HG03196 (cell line): ENCODE data around the gene ACKR3.

Experiments
- ATAC-seq: cut with Tn5 transposase; IDR thresholded peaks from one replicate; pipeline ENCODE4 v1.9.1; 2021; ENCODE audit not compliant: unreplicated experiment

Gene ACKR3

DNA sequence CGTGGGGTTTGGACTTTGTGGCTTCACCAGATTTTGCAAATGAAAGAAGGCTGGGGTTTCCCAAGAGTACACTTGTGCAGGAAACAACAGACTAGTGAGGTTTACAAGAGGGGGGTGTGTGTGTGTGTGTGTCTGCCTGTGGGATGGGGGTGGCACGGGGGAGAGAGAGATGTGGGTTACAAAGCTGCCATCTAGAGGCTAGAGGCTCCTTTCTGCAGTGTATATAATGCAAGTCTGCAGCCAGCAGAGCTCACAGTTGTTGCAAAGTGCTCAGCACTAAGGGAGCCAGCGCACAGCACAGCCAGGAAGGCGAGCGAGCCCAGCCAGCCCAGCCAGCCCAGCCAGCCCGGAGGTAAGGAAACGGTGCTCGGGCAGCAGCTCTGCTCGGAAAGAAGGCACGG is at the start of gene ACKR3:
Gene ACKR3, plus strand, starts transcription at position 253 of the 401 bp plus-strand sequence. CDS start 10,641 bp downstream, outside the sequence.
- ATAC-seq, result peak; percentile 80

DNA sequence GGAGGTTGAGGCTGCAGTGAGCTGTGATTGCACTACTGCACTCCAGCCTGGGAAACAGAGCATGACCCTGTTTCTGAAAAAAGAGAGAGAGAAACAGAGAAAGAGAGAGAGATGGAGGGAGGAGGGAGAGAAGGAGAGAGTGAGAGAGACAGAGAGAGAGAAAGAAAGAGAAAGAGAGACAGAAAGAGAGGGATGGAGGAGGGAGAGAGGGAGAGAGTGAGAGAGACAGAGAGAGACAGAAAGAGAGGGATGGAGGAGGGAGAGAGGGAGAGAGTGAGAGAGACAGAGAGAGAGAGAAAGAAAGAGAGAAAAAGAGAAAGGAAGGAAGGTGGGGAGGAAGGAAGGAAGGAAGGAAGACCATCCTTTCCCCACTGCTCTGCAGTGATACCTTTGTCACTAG is 48.1 kb upstream of the ACKR3 start:
- no peak for ATAC-seq

DNA sequence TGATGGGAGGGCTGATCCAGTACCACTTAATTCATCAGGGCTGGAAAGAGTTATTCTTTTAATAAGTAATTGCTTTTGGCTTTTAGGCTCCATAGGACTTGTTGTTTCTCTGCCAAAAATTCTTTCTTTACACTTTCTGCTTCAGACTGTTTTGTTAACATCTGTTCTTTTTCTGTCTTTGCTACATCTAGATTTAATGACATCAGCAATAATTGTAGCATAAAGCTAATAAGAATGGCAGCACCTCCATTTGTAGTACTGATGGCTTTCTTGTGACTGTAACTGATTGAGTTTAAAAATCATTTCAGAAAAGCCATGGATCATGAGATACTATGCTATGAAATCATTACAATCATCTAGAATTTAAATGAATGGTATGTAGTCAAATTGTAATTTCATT is 46.4 kb upstream of the ACKR3 start:
- no peak for ATAC-seq

DNA sequence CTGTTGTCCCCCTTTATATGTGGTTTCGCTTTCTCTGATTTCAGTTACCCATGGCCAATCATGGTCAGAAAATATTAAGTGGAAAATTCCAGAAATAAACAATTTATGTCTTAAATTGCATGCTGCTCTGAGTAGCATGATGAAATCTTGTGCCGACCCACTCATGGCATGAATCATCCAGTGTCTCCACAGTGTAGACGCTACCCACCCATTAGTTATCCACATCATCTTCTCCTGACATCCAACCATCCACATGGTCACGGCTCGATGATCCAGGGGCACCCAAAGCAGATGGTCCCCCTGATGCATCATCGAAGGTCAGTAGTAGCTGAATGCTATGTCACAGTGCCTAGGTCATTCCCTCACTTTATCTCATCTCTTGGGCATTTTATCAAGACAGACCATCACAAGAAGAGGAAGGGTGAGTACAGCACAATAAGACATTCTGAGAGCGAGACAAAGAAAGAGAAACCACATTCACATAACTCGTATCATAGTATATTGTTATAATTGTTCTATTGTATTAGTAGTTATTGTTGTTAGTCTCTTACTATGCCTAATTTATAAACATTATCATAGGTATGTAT is 44.1 kb upstream of the ACKR3 start:
- no peak for ATAC-seq

DNA sequence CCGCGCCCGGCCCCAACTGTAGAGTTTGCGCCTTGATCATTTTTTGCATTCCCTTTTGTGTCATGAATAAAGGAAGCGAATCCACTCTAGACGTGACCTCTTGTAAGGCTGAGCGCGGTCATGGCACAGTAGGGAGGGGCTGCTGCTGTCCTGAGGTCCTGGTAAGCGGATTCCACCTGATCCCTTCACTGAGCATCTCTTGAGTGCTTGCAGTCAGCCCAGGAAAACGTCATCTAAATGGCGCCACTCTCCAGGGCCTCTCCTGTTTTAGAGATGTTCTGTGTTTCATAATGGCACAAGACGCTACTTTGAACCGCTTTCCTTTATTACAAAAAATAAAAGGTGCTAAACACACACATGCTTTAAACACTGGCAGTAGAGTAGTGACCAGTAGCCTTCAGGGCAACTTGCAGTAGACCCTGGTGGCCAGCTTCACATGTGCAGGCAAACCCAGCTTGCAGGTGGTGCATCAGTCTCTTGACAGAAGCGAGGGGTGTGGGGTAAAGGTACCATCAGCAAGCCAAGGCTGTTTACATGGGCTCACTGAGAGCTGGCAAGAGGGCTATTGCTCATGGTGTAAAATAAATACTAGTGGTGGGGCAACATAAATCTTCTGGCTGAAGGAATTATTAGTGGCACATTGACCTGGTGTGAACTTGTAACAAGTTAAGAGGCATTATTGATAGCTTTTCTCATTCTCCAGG is 43.0 kb upstream of the ACKR3 start:
- ATAC-seq, result no peak

DNA sequence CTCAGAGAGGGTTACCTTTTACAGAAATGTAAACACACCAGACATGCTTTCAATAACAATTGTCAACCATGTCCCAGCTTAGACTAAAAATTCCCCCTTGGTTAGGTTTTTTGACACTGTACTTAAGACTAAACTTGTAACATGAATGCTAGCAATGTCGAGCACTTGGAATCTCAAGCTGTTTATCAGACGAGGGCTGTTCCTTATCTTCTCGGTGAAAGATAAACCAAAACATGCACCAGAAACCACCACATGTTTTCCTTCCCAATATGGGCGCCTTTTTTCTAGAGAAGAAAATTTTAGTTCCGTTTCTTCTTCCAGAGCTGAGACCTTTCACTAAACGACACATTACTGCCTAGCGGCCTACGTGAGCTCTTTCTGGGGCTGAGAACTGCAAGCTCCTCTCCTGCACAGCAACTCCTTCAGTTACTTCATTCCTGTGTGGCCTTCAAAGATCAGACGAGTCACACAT is 42.4 kb upstream of the ACKR3 start:
- no peak for ATAC-seq

DNA sequence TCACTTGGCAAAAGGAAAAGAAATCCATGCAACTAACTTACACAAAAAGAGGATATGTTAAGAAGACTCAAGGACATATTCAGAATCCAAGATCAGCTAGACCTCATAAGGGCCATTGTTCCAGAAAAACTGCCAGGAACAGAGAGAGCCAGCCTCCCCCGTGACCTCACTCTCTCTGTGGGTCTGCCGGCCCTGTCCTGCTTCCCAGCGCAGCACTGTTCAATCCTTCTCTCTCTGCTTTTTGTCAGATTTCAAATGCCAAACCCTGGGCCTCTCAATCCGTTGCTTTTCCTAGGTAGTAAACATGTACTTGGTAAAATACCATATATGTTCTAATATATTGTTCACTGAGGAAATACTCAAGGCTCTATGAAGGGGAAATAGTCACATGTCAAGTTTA is 40.0 kb upstream of the ACKR3 start:
- no peak for ATAC-seq

DNA sequence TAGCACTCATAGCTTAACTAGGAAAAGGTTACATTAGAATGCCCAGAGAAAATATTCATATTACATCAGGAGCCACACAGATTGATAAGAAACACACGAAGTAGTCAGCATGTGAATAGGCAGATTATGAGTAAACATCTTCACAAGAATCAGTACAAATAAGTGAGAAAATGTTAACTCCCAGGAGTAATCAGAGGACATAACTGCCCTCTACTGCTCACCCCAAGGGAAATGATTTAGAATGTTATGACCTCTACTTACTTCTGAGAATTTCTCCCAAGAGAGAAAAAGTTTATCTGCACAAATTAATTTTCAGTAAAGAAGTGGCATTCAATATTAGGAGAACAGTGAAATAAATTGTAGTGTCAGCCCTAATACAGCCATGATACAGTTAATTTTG is 39.1 kb upstream of the ACKR3 start:
- ATAC-seq, result no peak

DNA sequence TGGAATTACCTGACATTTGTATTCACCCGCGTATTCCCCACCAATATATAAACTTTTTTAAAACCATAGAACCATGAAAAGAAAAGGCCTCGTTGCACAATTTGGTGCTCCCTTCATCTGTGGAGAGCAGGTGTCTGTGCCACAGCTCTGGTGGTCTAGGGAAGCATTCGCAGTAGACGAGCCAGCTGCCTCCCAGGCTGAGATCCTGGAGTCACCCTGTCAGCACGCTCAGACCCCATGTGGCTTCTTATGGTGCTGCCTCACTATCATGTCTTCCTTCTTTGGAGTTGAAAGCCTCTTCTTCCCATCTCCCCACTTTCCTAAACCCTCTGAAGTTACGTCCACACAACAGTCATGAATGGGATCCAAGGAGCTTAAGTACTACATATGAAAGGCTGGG is 38.4 kb upstream of the ACKR3 start:
- no peak for ATAC-seq

DNA sequence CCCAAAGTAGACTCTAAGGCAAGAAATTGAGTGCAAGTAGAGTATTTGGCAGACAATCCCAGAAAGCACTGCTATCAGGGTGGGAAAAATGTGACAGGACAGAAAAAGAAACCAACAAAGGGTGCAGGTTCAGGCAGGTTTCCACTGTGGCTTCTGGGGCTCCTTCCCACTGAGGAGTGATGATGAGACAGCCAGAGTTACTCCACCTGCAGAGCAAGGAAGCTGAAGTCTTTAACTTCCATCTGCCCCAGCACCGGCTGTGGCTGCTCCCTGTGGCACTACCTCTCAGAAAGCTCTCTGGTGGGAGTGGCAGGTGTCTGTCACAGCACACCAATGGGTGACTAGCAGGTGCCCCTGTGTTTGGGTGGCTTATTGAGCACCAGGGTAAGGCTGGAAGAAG is 37.6 kb upstream of the ACKR3 start:
- no peak for ATAC-seq

DNA sequence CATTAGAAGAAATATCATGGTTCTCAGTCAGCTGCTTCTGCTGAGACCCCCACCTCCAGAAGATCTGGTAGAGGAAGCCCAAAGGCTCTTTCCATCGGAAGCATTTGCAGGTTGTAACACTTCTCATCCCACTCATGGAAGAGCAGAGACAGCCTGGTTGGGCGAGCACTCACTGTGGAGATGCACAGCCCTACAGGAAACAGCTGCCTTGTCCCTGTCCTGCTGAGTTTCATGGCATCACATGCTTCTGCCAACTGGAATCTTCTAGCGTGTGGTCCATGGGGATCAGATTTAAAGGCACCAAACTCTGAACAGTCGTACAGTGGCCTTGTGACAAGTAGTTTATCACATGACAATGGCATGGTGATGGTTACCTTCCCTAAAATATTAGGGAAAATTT is 36.3 kb upstream of the ACKR3 start:
- ATAC-seq, result no peak

DNA sequence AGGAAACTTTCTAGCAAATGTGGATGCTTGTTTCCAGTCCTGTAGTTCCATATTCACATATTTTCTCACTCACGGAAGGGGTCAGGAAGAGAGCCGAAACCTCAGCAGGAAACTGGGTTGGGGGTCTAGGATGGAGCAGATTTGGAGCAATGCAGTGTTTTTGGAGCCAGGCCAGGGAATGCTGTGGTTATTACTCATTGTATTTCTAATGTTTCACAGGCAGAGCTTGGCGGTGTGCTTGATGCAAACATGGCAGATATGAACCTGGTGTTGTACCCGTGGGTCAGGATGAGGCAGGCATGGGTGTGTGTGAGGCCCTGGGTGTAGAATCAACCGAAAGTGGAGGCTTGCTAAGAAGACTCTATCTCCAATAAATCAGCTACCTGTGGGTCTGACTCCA is 34.6 kb upstream of the ACKR3 start:
- ATAC-seq, result no peak

DNA sequence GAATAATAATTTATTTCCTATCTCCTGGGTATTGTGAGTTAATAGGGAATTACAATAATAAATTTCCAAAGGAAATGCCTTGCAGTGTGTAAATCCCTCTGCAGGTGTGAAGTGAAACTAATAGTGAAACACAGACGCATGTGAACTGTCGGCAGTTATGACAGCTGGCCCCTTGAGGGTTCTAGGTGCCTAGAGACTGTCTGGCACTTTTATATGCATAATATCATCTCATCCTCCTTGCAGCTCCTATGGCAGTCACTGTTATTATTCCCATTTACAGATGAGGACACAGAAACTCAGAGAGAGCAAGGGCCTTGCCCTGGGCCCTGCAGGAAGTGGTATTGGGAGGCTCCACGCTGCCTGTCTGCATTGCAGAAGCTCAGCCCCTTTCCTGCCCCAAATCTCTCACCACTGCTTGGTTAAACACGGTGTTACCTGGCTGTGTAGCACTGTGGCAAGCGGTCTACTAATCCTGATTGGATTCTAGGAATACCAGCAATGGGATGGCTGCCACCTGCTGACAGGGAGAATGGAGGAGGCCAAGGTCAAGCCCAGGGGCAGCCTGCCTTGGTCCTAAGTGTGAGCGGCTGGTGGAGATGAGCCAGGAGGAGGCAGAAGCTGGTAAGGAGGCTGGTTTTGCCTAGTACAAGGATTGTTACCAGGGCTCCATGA is 32.8 kb upstream of the ACKR3 start:
- ATAC-seq, result peak; percentile 60

DNA sequence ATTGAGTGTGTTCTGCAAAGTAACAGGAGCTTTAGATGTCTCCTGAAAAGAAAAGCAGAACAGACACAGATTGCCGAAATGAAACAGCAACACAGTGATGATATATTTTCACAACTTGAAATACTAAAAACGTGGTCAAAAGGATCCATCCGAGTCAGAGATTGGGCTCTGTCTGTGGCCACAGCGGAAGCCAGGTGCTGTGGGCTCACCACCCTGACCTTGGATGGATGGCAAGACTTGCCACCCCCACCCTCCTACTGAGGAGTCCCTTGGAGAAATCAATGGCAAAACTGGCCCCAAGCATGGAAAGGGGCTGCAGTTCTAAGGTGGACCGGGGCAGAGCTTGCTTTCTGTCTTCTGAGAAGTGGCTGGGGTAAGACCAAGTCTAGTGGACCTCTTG is 31.4 kb upstream of the ACKR3 start:
- ATAC-seq, result no peak

DNA sequence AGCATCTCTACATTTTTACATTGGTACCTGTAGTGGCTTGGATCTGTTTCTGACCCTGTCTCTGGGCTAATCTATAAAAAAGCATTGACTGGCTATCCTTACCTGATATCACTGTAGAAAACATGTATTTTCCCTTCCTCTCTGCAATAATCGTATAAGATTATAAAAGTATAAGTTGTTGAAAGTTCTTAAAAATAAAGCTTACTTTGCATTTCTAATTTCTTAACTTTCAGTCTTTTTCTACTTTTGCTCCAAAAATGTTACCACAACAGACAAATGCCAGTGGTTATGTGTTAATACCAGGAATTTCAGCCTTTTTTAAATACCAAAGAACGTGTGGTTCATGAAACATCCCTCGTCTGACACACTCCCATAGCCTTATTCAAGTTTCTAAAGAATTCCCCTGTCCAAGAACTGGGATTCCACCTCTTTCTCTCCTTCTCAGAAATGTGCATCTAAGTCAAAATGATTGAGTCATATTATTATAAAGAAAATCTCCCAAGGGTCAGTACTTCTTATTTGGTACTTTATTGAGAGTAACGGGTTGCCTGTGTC is 28.5 kb upstream of the ACKR3 start:
- no peak for ATAC-seq

DNA sequence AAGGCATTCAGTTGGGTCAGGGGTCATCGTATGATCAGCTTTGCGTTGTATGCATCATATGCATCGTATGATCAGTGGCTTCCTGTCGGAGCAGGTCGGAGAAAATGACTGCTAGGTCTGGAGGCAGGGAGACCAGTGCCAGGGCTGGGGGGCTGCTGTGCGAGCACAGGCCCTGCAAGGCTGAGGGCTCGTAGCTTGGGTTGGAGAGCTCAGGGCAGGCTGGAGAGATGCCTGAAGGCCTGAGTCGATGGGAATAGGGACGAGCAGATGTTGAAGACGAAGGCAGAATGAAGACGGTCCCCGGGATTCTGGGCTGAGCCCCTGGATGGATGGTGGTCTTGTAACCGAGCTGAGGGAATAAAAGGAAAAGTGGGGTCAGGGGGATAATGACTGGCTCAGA is 25.3 kb upstream of the ACKR3 start:
- ATAC-seq, result no peak

DNA sequence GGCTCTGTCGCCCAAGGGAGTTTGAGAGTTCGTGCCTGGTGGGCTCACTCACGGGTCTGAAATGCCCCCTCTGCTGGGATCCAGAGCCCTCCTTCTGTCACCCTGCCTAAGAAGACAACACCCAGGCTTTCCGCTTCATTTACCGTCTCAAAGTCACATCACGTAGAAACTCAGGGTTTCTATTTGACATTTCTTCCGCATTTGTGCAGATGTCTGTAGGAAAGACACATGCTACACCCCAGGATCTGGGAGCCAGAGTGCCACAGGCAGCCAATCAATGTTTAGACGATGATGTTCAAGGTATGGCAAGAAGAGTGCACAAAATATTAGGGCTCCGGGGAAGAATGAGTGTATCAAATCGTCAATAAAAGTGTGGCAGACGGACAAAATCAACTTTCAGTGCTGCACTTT is 24.4 kb upstream of the ACKR3 start:
- peak; percentile 47 for ATAC-seq

DNA sequence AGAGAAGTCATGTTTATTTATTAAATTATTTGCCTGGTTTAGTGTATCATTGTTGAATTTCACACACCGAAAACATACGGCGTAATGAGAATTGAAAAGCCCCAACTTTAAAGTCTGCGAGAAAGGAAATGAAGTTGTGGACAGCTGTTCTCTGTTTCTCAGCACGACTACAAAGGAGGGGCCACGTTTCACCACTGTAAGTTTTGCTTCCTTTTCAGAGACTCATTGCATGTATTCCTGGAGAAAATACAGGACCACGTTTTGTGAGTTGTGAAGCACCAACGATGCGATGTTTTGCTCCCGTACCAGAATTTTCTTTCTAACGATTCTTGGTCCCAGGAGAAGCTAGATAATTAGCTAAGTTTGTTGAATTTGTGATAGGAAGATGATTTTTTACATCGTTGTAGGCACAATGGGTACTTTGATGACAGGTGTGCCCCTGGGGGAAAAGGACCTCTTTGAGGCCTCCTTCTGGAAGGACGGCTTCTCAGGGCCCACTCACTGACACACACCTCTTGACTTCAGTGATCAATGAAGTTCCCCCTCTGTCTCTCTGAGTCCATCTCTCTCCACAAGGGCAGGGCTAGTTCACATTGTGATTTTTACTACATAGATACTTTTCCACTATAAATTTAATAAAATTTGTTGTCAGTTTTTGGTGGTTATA is 23.7 kb upstream of the ACKR3 start:
- peak; percentile 45 for ATAC-seq

DNA sequence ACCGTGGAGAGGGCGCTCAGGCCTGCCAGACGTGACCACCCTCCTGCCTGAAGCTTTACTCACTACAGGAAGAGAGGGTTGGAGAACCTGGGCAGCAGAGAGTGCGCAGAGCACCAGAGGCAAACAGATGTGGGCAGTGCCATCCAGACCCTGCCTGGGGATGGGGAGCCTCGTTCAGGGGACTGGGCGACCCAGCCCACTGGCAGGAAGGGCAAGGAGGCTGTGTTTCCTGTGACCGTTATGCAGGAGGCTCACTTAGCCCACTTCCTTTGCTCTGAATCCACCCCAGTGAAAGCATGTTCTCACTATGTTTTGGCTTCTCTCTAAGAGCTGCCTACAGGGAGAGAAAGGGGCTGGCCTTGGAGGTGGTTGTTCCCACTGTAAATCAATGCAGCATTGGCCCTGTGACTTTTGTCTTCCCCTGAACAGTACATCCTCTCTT is 23.0 kb upstream of the ACKR3 start:
- ATAC-seq, result peak; percentile 32

DNA sequence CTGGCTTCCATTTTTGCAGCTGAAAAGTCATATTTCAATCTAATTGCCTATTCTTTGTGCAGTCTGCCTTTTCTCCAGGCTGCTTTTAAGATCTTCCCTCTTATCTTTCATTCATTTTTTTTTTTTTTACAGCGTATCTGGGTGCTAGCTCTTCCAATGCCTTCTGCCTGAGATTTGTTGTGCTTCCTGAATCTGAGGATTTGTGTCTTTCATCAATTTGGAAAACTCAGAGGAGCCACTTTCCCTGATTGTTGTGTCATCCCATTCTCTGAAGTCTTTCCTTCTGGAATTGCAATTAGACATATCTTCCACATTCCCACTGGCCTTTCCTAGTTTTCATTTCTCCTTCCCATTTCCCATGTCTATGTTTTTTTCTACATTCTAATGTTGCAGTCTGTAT is 21.9 kb upstream of the ACKR3 start:
- ATAC-seq, result no peak

DNA sequence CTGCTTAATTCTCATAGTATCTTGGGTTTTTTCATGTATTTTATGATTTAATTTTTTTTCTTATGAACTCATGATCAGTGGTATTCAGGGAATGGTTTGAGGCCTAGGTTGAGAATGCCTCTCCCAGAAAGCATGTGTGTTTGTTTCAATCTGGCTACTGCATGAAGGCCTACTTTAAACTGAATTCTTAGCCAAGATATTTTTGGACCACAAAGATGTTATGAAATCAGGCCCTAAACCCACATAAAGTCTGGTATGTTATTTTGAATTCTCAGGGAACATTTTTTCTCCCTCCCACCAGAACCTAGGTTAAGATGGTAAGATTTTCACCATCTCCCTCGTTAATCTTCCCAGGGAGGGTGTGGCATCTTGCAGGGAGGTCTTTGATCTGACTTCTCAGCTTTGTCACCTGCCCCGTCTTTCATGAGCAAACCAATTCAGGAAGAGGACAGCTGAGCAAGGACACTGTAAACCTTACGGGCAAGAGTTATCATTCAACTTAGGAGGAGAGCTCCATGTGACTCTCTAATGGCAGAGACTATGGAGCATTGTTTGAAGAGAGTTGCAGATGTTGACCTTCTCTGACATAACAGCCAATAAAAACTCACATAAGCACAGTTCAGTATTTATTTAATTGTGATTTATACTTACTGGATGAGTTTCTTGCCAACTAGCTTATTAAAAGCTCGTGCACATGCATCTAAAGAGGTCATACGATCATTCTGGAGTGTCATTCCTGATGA is 21.3 kb upstream of the ACKR3 start:
- no peak for ATAC-seq
